Vagina (tissue), 2 donors: Measurements from ENCODE around the gene IQGAP2. TPM values are rescaled to one million over a fixed set of nuclear protein-coding genes. Genes with fewer than 3 reads are reported as not detected.
A peak's percentile ranks its signal among the peaks of the same experiment; 100 is the strongest.

Experiments
- DNase-seq, 2 donors: peaks; one replicate each; pipeline ENCODE4 v3.0.0-alpha.2; 2017; ENCODE audit errors: extremely low spot score in 2 of 2
- H3K27ac ChIP-seq: fragments of 200-600 bp; sonication (generic); one replicate; pipeline ENCODE4 v1.5.1; 2019
- H3K27me3 ChIP-seq: fragments of 200-600 bp; sonication (generic); one replicate; pipeline ENCODE4 v1.5.1; 2019
- H3K36me3 ChIP-seq, 2 donors: fragments of 200-600 bp; sonication (generic); one replicate each; pipeline ENCODE4 v1.5.1; 2017 to 2019
- H3K4me1 ChIP-seq: fragments of 200-600 bp; sonication (generic); one replicate; pipeline ENCODE4 v1.5.1; 2019
- H3K4me3 ChIP-seq, 2 donors: fragments of 200-600 bp; sonication (generic); 1 replicate in 1 of 2; 2 replicates in 1 of 2; pipeline ENCODE4 v1.5.1; 2016 to 2019
- H3K9me3 ChIP-seq: fragments of 200-600 bp; sonication (generic); one replicate; pipeline ENCODE4 v1.5.1; 2019
- CTCF ChIP-seq, 3 experiments: fragments of 450-650 bp in 2 of 3; fragments of 200-600 bp in 1 of 3; sonication (generic) in 1 of 3; IDR thresholded peaks; one replicate each; pipeline ENCODE4 v1.5.1; 2017 to 2019; ENCODE audit warnings: antibody characterized with exemption in 3 of 3, mild to moderate bottlenecking in 2 of 3, moderate library complexity in 2 of 3
- POLR2A ChIP-seq, 2 donors: fragments of 450-650 bp; IDR thresholded peaks; one replicate each; pipeline ENCODE4 v1.6.1; 2017; ENCODE audit warnings: antibody characterized with exemption in 2 of 2, mild to moderate bottlenecking in 2 of 2, moderate library complexity in 2 of 2
- POLR2AphosphoS5 ChIP-seq, 2 donors: sonication (generic); formaldehyde crosslinking; IDR thresholded peaks; one replicate each; pipeline ENCODE4 v1.9.0; 2017; ENCODE audit warnings: antibody characterized with exemption in 2 of 2, mild to moderate bottlenecking in 2 of 2, low read depth in 1 of 2; ENCODE audit not compliant: insufficient read depth in 1 of 2
- intact Hi-C: fragments of 100-400 bp; cut with DNase I; formaldehyde crosslinking; loops from one replicate; pipeline ENCODE4 v1.15.1; 2023
- total RNA-seq: library from RNA; depleted of rRNA; stranded (reverse); fragments of >200 nt; gene quantifications from one replicate; pipeline ENCODE4 v1.2.3, GENCODE V29; 2016

IQGAP2 gene
- total RNA-seq, 1 donor from 2014 or later = 8.6 TPM

- no peaks in the 10 kb centered on the region for H3K27me3 ChIP-seq
- H3K27ac ChIP-seq = no peak overlapping the region
- DNase-seq = no peak
- no peak for TF ChIP-seq CTCF (IDR thresholded peaks at IDR 0.05)
- TF ChIP-seq POLR2AphosphoS5 (IDR thresholded peaks at IDR 0.05; ENCODE audit: insufficient read depth in 1 of 2, low read depth in 1 of 2) = no peak
- TF ChIP-seq POLR2A (IDR thresholded peaks at IDR 0.05) = no peak
- H3K36me3 ChIP-seq = no peaks in the 10 kb centered on the region
- intact Hi-C loops = no loop called here
- peaks cover 35% of the 10 kb centered on the region for H3K4me1 ChIP-seq
- no peaks in the 10 kb centered on the region for H3K9me3 ChIP-seq
- peak overlapping the region; percentile 7 to 78 for H3K4me3 ChIP-seq
Measured at GRCh38 chr5:76717222-76718083, 314.4 kb downstream of the IQGAP2 start.

GRCh38 chr5:76718381-76718832 lies 315.3 kb downstream of the IQGAP2 start:
- no peak for DNase-seq
- no peak for TF ChIP-seq POLR2A (IDR thresholded peaks at IDR 0.05)
- no peak for TF ChIP-seq POLR2AphosphoS5 (IDR thresholded peaks at IDR 0.05; ENCODE audit: insufficient read depth in 1 of 2, low read depth in 1 of 2)
- no peak for TF ChIP-seq CTCF (IDR thresholded peaks at IDR 0.05)
- no peak overlapping the region for H3K27ac ChIP-seq
- no peaks in the 10 kb centered on the region for H3K9me3 ChIP-seq
- H3K27me3 ChIP-seq = no peaks in the 10 kb centered on the region
- peaks cover 35% of the 10 kb centered on the region for H3K4me1 ChIP-seq
- no peaks in the 10 kb centered on the region for H3K36me3 ChIP-seq
- H3K4me3 ChIP-seq = no peak overlapping the region
- intact Hi-C loops = no loop called here

GRCh38 chr5:76718880-76719279 lies 315.8 kb downstream of the IQGAP2 start:
- intact Hi-C loops = no loop called here

GRCh38 chr5:76720988-76721569 lies 318.0 kb downstream of the IQGAP2 start:
- H3K27ac ChIP-seq = no peak overlapping the region
- DNase-seq = no peak
- no peaks in the 10 kb centered on the region for H3K36me3 ChIP-seq
- H3K9me3 ChIP-seq = no peaks in the 10 kb centered on the region
- peaks cover 24% of the 10 kb centered on the region for H3K4me1 ChIP-seq
- TF ChIP-seq CTCF (IDR thresholded peaks at IDR 0.05) = no peak
- TF ChIP-seq POLR2A (IDR thresholded peaks at IDR 0.05) = no peak
- TF ChIP-seq POLR2AphosphoS5 (IDR thresholded peaks at IDR 0.05; ENCODE audit: insufficient read depth in 1 of 2, low read depth in 1 of 2) = no peak
- intact Hi-C loops = no loop called here
- H3K4me3 ChIP-seq = no peak overlapping the region
- H3K27me3 ChIP-seq = no peaks in the 10 kb centered on the region

More at GRCh38 chr5:76718880-76719279, 315.8 kb downstream of the IQGAP2 start:
- Histone ChIP-seq H3K4me3 (no peak overlapping the region), H3K4me1 (peaks cover 35% of the 10 kb centered on the region), H3K9me3 (no peaks in the 10 kb centered on the region), H3K27ac (no peak overlapping the region), H3K36me3 (no peaks in the 10 kb centered on the region), H3K27me3 (no peaks in the 10 kb centered on the region)
- no peak for TF ChIP-seq CTCF (IDR thresholded peaks at IDR 0.05)
- TF ChIP-seq POLR2A (IDR thresholded peaks at IDR 0.05) = no peak
- TF ChIP-seq POLR2AphosphoS5 (IDR thresholded peaks at IDR 0.05; ENCODE audit: insufficient read depth in 1 of 2, low read depth in 1 of 2) = no peak
- DNase-seq = no peak

GRCh38 chr5:76723266-76723665 lies 320.2 kb downstream of the IQGAP2 start:
- Histone ChIP-seq H3K9me3 (no peaks in the 10 kb centered on the region), H3K36me3 (no peaks in the 10 kb centered on the region), H3K27me3 (no peaks in the 10 kb centered on the region), H3K4me1 (peaks cover 2% of the 10 kb centered on the region), H3K27ac (no peak overlapping the region), H3K4me3 (no peak overlapping the region)
- intact Hi-C loops = no loop called here
- no peak for DNase-seq
- TF ChIP-seq CTCF (IDR thresholded peaks at IDR 0.05) (no peak), POLR2AphosphoS5 (IDR thresholded peaks at IDR 0.05; ENCODE audit: insufficient read depth in 1 of 2, low read depth in 1 of 2) (no peak), POLR2A (IDR thresholded peaks at IDR 0.05) (no peak)
